NCI-H1436 (cell line): ENCODE measurements around the gene ZNF407.
A peak's percentile ranks its signal among the peaks of the same experiment; 100 is the strongest.

ENCODE experiments used
- DNase-seq: peaks from one replicate; lab custom pipeline; 2025; lab: John Stamatoyannopoulos, UW

Gene ZNF407

GRCh38 chr18:74975001-74975400 is 377.3 kb downstream of the ZNF407 start:
- no peak for DNase-seq

DNA sequence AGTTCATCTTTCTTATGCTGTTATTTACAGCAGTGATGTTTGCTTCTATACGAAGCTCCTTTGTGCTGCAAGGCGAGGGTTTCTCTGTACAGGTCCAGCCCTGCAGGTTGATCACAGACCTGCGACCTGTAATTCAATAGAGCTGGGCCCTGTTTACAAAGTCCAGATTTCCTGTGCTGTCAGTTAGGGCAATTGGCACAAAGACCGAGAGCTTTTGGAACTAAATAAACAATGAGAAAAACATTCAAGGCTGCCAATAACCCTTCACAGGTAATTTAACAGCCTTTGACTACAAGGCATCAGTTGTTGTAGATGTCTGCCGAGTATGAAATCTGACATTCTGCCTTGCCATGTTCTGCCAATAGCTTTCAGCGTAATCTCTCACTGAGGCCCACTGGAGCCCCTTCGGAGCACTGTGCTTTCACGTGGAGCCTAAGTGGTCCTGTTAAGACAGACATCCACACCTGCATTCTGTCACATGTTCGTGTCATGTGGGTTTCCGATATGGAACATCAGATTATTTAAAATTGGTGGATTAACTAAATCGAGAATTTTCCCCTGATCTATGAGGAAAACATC is 378.8 kb downstream of the ZNF407 start:
- DNase-seq: no peak

- DNase-seq: no peak
Observed at GRCh38 chr18:74977041-74977440, 379.4 kb downstream of the ZNF407 start.

DNA sequence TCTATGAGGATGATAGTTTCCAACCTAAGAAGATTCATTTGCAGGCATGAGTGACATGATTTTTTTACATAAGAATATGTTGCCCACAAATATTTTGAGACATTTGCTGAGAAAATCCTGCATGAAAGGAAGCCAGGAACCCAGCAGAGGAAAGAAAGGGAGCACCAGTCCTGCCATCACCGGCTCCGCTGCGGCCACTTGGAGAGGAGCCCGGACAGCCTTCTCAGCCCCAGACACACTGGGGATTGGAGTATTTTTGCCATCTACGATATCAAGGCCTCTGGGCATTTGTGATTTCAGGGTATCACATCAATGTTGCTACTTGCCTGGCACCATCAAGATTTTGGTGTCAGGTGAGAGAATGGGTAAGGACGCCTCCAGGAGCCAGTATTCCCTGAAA is 383.0 kb downstream of the ZNF407 start:
- DNase-seq: no peak

DNA sequence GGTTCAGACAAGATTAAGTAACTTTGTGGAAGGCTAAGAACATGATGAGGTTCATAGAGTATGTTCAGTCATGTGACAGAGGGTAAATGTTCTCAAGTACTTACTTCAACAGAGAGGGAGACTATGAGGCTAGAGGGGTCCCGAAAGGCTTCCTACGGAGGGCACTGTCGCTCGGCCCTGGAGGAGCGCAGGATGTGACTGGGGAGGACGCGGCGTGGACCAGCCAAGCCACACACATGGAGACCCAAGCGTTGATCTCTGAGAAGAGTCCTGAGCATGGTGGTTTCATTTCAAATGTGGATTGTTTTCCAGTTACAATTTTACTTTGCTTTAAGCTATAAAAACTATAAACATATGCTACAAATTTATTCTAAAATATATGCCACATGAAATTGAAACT is 383.8 kb downstream of the ZNF407 start:
- DNase-seq: no peak

- DNase-seq: peak; percentile 25
Observed at GRCh38 chr18:74982946-74983635, 385.4 kb downstream of the ZNF407 start.

- no peak for DNase-seq
Observed at GRCh38 chr18:74989134-74989533, 391.5 kb downstream of the ZNF407 start.

DNA sequence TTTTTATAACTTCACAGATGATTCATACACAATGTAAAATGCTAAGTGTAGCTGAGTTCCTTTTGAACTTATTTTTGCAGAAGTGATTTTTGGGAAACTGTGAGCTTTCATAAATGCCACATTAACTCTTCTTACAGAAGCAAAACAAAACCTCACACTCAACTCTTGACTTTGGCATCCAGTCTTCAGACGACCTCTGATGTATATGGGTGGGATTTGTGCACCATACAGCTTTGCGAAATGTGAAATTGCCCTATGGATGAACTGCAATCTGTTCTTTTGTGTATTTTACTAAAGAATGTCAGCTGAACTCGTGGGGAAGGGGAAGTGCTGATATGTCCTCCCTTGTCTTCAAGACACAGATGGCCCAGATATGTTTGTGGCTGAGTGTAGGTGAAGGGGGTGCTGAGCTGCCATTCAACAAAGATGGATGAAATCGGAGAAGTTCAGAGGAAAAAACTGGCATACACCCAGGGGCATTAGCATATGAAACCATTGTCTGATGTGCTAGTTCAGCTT is 393.0 kb downstream of the ZNF407 start:
- DNase-seq: peak; percentile 26

DNA sequence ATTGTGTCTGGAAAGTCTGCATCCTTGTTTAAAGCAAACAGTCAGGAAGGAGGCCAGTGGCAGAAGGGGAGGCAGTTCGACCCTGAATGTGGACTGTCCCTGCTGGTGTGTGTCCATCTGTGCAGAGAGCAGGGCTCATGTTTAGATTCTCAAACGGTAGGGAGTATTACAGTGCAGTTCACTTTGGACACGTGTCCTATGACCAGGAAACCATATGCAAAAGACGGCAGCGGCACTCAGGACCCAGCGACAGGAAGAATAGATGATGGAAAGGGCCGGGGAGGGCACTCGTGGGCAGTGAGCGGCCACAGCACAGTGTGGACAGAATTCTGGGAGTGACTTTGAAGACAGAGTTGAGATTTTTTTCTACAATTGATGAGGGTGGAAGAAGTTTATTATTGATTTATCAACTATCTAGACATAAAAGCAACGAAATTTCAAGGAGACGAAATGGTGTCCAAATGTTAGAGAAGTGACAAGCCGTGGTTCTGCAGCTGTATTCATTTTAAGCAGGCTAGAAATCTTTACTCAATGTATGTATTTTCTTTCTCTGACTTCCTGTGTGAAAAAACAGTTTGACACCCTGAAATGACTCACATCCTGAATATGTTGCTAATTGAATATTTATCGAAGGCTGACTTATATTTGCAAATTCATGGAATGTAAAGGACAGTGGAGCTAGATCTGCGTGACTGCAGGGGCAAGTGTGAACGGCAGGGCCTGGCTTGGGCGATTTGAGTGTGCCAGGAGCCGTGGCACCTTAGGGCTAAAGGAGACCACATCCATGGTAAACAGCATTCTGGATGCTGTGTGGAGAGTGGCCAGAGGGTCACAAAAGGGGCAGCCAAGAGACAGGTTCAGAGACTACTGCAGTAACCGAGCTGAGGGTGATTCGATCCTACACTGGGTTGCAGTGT is 397.1 kb downstream of the ZNF407 start:
- DNase-seq: no peak

DNA sequence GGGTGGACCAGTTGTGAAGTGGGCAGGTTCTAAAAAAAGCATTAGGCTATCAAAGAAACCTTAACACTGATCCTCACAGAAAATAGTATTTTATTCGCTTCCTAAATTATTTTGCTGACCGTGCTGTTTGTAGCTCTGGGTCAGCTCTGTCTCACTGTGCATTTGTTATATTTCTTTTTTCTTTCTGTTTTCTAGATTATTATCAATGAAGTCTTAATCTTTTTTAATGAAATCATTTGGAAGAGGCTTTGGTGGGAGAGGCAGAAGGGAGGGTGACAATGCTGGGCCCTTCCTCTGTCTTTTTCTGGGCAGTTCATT is 397.7 kb downstream of the ZNF407 start:
- no peak for DNase-seq

GRCh38 chr18:74996055-74996454 is 398.4 kb downstream of the ZNF407 start:
- DNase-seq: no peak

DNA sequence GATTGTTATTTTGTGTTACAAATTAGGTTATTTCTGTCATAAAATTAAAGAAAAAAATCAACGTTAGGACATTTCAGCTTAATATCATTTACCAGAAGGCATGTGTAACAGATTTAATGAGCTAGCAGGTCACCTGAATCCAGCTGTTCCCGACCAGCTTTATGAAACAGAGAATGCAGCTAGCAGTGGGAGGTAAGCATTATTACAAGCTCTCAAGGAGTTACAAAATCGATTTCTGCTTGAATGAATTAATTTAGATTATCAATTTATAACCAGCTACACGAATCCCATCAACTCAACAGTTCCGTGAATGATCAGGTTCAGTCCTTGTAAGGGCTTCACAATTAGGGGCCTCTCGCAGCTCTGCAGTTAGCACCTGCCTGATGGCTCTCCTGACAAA is 399.3 kb downstream of the ZNF407 start:
- DNase-seq: no peak

DNA sequence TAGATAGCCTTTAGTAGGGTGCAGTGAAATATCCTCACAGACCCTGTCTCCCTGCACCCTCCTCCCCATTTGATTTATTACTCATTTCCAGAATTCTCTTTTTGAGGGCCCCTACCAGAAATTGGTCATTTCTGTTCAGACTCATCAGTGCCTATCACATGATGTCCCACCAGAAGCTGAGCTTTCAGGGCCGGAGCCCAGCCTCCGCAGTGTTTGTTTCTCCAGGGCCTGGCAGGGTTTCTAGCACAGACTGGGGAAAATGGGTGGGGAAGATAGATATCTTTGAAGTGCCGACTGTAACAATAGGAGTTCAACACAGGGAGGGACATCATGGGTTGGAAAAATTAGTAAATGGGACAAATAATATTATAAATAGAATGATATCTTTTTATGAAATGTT is 403.2 kb downstream of the ZNF407 start:
- no peak for DNase-seq

DNA sequence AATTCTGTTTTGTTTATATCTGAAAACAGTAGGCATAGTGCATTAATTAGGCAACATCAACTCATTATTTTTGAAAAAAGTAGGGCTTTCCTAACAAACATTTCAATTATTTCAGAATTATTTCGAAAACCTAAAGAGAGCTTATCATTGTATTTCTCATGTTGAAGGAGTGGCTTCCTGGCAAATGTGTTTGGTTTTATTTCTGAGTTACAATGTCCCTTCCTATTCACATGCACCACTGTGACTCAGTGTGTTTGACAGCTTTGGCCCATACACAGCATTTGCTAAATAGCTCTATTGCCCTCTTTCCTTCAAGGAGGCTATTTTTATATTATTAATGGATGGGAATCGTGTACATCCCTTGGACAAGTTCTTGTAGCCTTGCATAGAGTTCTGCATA is 405.4 kb downstream of the ZNF407 start:
- no peak for DNase-seq

DNA sequence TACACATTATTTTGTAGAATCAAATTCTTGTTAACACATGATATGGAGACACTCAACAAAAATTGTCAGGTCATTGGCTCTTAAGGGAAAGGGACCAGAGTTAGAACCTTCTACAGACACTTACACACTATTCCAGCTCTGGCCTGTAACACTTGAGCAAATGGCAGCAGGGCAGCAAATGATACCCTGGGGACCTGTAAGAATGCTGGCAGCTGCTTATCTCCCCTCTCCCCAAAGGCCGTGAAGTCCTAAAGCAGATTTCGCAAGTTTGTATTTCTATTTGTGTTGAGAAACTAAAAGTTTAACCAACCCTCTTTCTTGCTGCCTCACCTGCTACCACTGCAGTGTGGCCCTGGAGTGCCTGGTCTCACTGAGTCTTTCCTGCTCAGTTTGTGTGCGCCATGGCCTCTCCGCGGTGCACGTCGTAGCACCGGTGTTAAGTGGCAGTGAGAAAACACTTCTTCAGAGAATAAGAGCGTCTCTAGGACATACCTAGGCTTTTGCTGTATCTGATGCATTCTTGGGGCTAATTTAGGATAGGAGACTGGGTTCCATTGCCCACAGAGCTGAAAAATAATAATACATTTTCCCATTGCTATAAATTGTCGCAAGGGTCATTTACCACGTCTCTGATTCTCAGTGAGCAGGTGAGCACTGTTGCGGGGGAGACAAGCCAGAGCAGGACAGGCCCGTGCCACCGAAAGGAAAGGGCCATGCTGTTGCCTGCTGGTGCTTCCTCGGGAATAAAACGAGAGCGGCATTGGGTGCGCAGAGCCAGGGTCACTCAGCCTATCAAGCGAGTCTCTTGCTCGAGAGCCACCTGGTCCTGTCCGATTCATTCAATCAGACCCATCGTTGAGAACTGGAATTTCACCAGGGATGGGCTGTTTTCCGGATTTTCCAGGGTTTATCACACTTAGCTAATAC is 406.4 kb downstream of the ZNF407 start:
- no peak for DNase-seq

- DNase-seq: no peak
Observed at GRCh38 chr18:75005626-75006025, 408.0 kb downstream of the ZNF407 start.

DNA sequence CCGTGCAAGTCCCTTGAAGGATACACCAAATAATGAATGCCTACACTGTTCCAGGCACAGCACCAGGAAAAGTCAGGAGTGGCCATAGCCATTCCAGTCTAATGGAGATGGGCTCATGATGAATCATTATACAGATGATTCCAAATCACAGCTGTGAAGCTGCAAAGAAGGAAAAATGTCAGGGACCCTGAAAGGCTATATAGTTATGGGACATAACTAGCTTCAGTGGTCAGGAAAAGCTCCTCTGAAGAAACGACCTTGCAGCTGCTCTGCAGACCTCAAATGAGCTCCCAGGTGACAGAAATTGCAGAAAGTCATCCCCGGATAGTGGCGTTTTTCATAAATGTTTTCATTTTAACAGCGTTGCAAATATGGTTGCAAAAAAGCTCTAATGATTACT is 410.5 kb downstream of the ZNF407 start:
- no peak for DNase-seq

DNA sequence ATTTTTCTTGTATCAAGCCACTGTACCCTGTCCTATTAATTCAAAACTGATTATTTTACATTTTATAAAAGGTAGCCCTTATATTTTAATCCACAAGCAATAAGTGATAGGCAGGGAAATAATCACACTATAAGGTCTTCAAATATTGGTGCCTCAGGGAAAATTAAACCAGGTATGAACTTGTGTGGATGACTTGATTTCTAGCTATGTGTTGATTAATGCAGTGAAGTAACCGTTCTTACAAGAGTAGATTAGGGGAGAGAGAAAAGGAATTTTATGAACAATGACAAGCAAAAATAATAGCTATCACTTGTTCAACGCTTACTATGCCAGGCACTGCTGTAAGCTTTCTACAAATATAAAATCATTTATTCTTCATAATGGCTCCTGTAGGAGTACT is 411.6 kb downstream of the ZNF407 start:
- no peak for DNase-seq

- no peak for DNase-seq
Observed at GRCh38 chr18:75009878-75010277, 412.2 kb downstream of the ZNF407 start.

GRCh38 chr18:75010278-75010677 is 412.6 kb downstream of the ZNF407 start:
- no peak for DNase-seq

DNA sequence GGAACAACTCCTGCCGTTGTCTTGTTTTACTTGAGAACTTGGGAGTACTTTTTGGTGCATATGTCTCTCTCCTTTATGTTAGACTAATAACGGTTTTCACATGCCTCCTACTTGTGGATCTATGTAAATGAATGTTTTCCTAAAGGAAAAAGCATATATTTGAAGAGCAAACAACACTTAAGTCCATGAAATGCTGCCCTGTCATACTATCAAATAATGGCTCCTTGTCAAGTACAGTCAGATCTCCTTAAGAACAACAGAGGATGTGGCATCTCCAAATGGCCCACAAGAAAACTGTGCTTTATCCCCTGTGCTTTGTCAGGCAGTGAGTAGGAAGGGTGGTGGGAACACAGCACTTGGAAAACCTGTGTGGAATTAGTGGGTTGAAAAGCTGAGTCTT is 413.0 kb downstream of the ZNF407 start:
- DNase-seq: no peak
